Putamen (tissue), 1 donor: ENCODE measurements around the gene MXD1.
"Not testable (repeated sequence)": the region's sequence is repeated elsewhere in the genome, so short reads cannot be mapped to it uniquely, and the experiment has no call there.

Experiments used
- DNase-seq: peaks from one replicate; pipeline ENCODE4 v3.0.0-alpha.2; 2016; ENCODE audit warnings: low spot score

Gene MXD1

GRCh38 chr2:69933254-69933828 lies 18.4 kb downstream of the MXD1 start:
- DNase-seq, result no peak

- peak; percentile 31 for DNase-seq
These were observed 19.1 kb downstream of the MXD1 start for GRCh38 chr2:69933839-69934613.

- DNase-seq, result no peak
These were observed 19.7 kb downstream of the MXD1 start for GRCh38 chr2:69934614-69934908.

- DNase-seq, result no peak
These were observed 20.1 kb downstream of the MXD1 start for GRCh38 chr2:69935011-69935410.

GRCh38 chr2:69936906-69937305 lies 22.0 kb downstream of the MXD1 start:
- no peak for DNase-seq

GRCh38 chr2:69937968-69938367 lies 23.1 kb downstream of the MXD1 start:
- no peak for DNase-seq

GRCh38 chr2:69939722-69940121 lies 24.8 kb downstream of the MXD1 start:
- DNase-seq, result no peak

GRCh38 chr2:69940691-69941090 lies 25.8 kb downstream of the MXD1 start:
- no peak for DNase-seq

- DNase-seq, result no peak
These were observed 28.3 kb downstream of the MXD1 start for GRCh38 chr2:69943000-69943842.

GRCh38 chr2:69943843-69944525 lies 29.1 kb downstream of the MXD1 start:
- no peak for DNase-seq

- no peak for DNase-seq
These were observed 29.8 kb downstream of the MXD1 start for GRCh38 chr2:69944756-69945155.

- no peak for DNase-seq
These were observed 30.5 kb downstream of the MXD1 start for GRCh38 chr2:69945441-69945840.

GRCh38 chr2:69945941-69946340 lies 31.0 kb downstream of the MXD1 start:
- no peak for DNase-seq

GRCh38 chr2:69946351-69947324 lies 31.7 kb downstream of the MXD1 start:
- DNase-seq, result no peak

- DNase-seq, result no peak
These were observed 32.5 kb downstream of the MXD1 start for GRCh38 chr2:69947325-69947931.

GRCh38 chr2:69948032-69948962 lies 33.4 kb downstream of the MXD1 start:
- no peak for DNase-seq

GRCh38 chr2:69948963-69949645 lies 34.2 kb downstream of the MXD1 start:
- no peak for DNase-seq

- DNase-seq, result no peak
These were observed 35.3 kb downstream of the MXD1 start for GRCh38 chr2:69950241-69950640.

GRCh38 chr2:69950671-69951070 lies 35.8 kb downstream of the MXD1 start:
- DNase-seq, result not testable (repeated sequence)
